Sigmoid colon (tissue), 7 donors: ENCODE measurements around the gene ATG5. TPM values are rescaled to one million over a fixed set of nuclear protein-coding genes. Genes with fewer than 3 reads are reported as not detected.

Experiments
- DNase-seq: peaks from one replicate; pipeline ENCODE4 v3.0.0-alpha.2; 2019
- H3K27ac ChIP-seq, 4 donors: fragments of 200-600 bp; sonication (generic); one replicate each; pipeline ENCODE4 v1.5.1; 2016 to 2019; ENCODE audit warnings: mild to moderate bottlenecking in 1 of 4
- H3K27me3 ChIP-seq, 3 donors: fragments of 200-600 bp; sonication (generic); one replicate each; pipeline ENCODE4 v1.5.1; 2019; ENCODE audit warnings: mild to moderate bottlenecking in 1 of 3
- H3K36me3 ChIP-seq, 4 donors: fragments of 200-600 bp; sonication (generic); one replicate each; pipeline ENCODE4 v1.5.1; 2016 to 2019
- H3K4me1 ChIP-seq, 4 donors: fragments of 200-600 bp; sonication (generic); one replicate each; pipeline ENCODE4 v1.5.1; 2017 to 2019
- H3K4me3 ChIP-seq, 4 donors: fragments of 200-600 bp; sonication (generic); one replicate each; pipeline ENCODE4 v1.5.1; 2017 to 2019; ENCODE audit warnings: mild to moderate bottlenecking in 2 of 4, moderate library complexity in 1 of 4
- H3K9me3 ChIP-seq, 4 donors: fragments of 200-600 bp in 3 of 4; sonication (generic) in 3 of 4; one replicate each; pipeline versions ENCODE4 v1.5.1 to v1.6.1; 2013 to 2019
- EP300 ChIP-seq, 4 donors: sonication (generic); formaldehyde crosslinking; IDR thresholded peaks; one replicate each; pipeline ENCODE4 v1.6.1; 2017; ENCODE audit warnings: antibody characterized with exemption in 4 of 4
- POLR2A ChIP-seq, 2 donors: fragments of 450-650 bp; IDR thresholded peaks; one replicate each; pipeline ENCODE4 v1.6.1; 2016; ENCODE audit warnings: antibody characterized with exemption in 2 of 2, mild to moderate bottlenecking in 2 of 2, moderate library complexity in 2 of 2
- POLR2AphosphoS5 ChIP-seq, 4 donors: sonication (generic); formaldehyde crosslinking; IDR thresholded peaks; one replicate each; pipeline ENCODE4 v1.6.1; 2017; ENCODE audit warnings: antibody characterized with exemption in 4 of 4
- WGBS, 2 donors: extraction: QIAGEN DNeasy Blood & Tissue Kit; methylation state at CpG; one replicate each; pipeline ENCODE4 v1.1.7; 2013; 5-methylcytosine and 5-hydroxymethylcytosine counted together
- intact Hi-C: fragments of 100-400 bp; cut with DNase I; formaldehyde crosslinking; loops from one replicate; pipeline ENCODE4 v1.15.1; 2023
- polyA plus RNA-seq, 3 donors: library from polyadenylated mRNA; stranded (reverse); fragments of 200-250 nt; gene quantifications; one replicate each; pipeline ENCODE4 v1.2.3, GENCODE V29; 2013
- total RNA-seq, 4 donors: library from RNA; depleted of rRNA; stranded (reverse); fragments of >200 nt; gene quantifications; one replicate each; pipeline ENCODE4 v1.1.0, GENCODE V29; 2016
- TF ChIP-seq, protein P1 (sequence below), 4 experiments: fragments of 450-650 bp in 3 of 4; fragments of 200-600 bp in 1 of 4; IDR thresholded peaks; one replicate each; pipeline ENCODE4 v1.5.1; 2016 to 2019; ENCODE audit warnings: antibody characterized with exemption in 4 of 4, mild to moderate bottlenecking in 3 of 4, moderate library complexity in 2 of 4
- donor health status: healthy with polysubstance abuse.
- donor health status: Bipolar disorder and iron deficiency.
- donor health status: healthy.

Gene ATG5
- total and polyA plus RNA-seq, 7 donors, result 27.8 to 59.2 (median 48.6) TPM

DNA sequence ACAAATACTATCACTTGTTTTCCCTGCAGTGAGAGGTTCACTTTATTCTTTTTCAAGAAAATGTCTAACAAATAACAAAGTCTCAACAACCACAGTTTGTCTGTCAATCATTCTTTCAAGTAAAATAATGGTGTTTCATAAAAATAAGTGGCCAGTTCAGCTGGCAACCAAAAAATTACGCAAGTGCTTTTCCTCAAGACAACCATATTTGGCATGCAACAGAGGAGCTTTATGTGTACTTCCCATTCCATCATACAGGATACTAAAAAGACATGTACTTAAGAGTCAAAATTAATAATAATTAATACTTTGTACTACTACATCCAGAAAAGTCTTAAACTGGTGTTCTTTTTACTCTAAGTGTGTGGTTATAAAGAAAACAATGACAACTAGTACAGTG is 34.6 kb downstream of the ATG5 start:
- peaks cover 0 to 9% (median 0%) of the 10 kb centered on the region in 4 donors for H3K4me1 ChIP-seq
- no peak for DNase-seq
- intact Hi-C loops, result no loop called here
- H3K36me3 ChIP-seq, result peaks cover 0 to 20% (median 3%) of the 10 kb centered on the region in 4 donors
- H3K27ac ChIP-seq, result no peak overlapping the region
- no peak overlapping the region for H3K4me3 ChIP-seq
- TF ChIP-seq POLR2AphosphoS5 (IDR thresholded peaks at IDR 0.05) (no peak), POLR2A (IDR thresholded peaks at IDR 0.05) (no peak), EP300 (IDR thresholded peaks at IDR 0.05) (no peak)
- TF ChIP-seq, protein P1, sequence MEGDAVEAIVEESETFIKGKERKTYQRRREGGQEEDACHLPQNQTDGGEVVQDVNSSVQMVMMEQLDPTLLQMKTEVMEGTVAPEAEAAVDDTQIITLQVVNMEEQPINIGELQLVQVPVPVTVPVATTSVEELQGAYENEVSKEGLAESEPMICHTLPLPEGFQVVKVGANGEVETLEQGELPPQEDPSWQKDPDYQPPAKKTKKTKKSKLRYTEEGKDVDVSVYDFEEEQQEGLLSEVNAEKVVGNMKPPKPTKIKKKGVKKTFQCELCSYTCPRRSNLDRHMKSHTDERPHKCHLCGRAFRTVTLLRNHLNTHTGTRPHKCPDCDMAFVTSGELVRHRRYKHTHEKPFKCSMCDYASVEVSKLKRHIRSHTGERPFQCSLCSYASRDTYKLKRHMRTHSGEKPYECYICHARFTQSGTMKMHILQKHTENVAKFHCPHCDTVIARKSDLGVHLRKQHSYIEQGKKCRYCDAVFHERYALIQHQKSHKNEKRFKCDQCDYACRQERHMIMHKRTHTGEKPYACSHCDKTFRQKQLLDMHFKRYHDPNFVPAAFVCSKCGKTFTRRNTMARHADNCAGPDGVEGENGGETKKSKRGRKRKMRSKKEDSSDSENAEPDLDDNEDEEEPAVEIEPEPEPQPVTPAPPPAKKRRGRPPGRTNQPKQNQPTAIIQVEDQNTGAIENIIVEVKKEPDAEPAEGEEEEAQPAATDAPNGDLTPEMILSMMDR (IDR thresholded peaks at IDR 0.05), result no peak
- WGBS, 2 donors, result 95 to 100% methylated on average over 1 of the region's 1 CpG
- H3K27me3 ChIP-seq, result no peaks in the 10 kb centered on the region
- H3K9me3 ChIP-seq, result no peaks in the 10 kb centered on the region

DNA sequence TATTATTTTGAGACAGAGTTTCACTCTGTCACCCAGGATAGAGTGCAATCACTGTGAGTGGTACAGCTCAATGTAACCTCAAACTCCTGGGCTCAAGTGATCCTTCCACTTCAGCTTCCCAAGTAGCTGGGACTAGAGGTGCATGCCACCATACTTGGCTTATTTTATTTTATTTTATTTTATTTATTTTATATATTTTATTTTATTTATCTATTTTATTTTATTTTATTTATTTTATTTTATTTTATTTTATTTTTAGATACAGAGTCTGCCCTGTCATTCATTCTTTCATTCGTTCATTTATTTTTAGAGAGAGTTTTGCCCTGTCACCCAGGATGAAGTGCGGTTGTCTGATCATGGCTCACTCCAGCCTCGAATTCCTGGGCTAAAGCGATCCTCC is 35.5 kb downstream of the ATG5 start:
- H3K4me1 ChIP-seq, result peaks cover 0 to 18% (median 0%) of the 10 kb centered on the region in 4 donors
- no peak for TF ChIP-seq POLR2AphosphoS5 (IDR thresholded peaks at IDR 0.05)
- no peak for TF ChIP-seq EP300 (IDR thresholded peaks at IDR 0.05)
- TF ChIP-seq, protein P1 (IDR thresholded peaks at IDR 0.05), result no peak
- TF ChIP-seq POLR2A (IDR thresholded peaks at IDR 0.05), result no peak
- peaks cover 0 to 20% (median 3%) of the 10 kb centered on the region in 4 donors for H3K36me3 ChIP-seq
- H3K9me3 ChIP-seq, result no peaks in the 10 kb centered on the region
- 98% methylated on average over 4 of the region's 4 CpGs for WGBS, 2 donors
- no peak for DNase-seq
- no peak overlapping the region for H3K27ac ChIP-seq
- intact Hi-C loops, result no loop called here
- H3K4me3 ChIP-seq, result no peak overlapping the region
- H3K27me3 ChIP-seq, result no peaks in the 10 kb centered on the region

DNA sequence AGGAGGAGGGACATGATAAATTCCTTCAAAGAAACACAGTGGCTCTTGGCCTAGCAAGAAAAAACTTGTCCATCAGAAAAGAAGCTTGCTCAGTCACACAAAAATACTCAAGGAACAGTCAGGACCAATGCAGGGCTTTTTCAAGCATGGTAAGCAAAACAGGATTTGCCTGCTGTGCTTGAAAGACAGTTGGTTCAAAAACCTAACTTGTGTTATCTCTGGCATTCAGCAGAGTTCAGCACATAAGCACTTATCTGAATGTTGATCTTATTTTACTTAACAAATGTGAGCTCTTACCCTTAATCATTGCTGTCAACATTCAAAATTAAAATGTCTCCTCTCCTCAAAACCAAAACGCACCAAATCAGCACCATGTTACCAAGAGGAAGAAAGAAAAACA is 38.3 kb downstream of the ATG5 start:
- Histone ChIP-seq H3K27me3 (no peaks in the 10 kb centered on the region), H3K4me3 (no peak overlapping the region), H3K27ac (no peak overlapping the region), H3K36me3 (peaks cover 0 to 14% (median 3%) of the 10 kb centered on the region in 4 donors), H3K9me3 (no peaks in the 10 kb centered on the region), H3K4me1 (peaks cover 0 to 18% (median 0%) of the 10 kb centered on the region in 4 donors)
- no peak for TF ChIP-seq POLR2A (IDR thresholded peaks at IDR 0.05)
- TF ChIP-seq, protein P1 (IDR thresholded peaks at IDR 0.05), result no peak
- no peak for TF ChIP-seq POLR2AphosphoS5 (IDR thresholded peaks at IDR 0.05)
- no peak for TF ChIP-seq EP300 (IDR thresholded peaks at IDR 0.05)
- intact Hi-C loops, result no loop called here
- 89 to 90% methylated on average over 1 of the region's 1 CpG for WGBS, 2 donors
- no peak for DNase-seq

DNA sequence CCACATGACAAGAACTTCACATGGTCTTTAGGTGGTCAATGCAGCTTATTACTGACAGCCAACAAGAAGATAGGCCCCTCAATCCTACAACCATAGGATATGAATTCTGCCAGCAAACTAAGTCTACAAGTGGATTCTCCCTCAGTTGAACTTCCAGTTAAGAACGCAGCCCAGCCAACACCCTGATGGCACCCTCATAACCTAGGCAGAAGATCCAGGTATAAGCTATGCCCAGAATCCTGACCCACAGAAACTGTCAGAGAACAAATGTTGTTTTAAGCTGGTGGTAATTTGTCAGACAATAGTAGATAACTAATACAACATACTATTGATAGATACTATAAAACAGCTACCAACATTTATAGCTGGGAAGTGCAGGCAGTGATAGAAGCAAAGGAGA is 38.8 kb downstream of the ATG5 start:
- no peak overlapping the region for H3K4me3 ChIP-seq
- no peaks in the 10 kb centered on the region for H3K27me3 ChIP-seq
- no peak overlapping the region for H3K27ac ChIP-seq
- WGBS, 2 donors, result 99 to 100% methylated on average over 1 of the region's 1 CpG
- TF ChIP-seq, protein P1 (IDR thresholded peaks at IDR 0.05), result no peak
- TF ChIP-seq POLR2AphosphoS5 (IDR thresholded peaks at IDR 0.05), result no peak
- no peak for TF ChIP-seq POLR2A (IDR thresholded peaks at IDR 0.05)
- TF ChIP-seq EP300 (IDR thresholded peaks at IDR 0.05), result no peak
- no peak for DNase-seq
- intact Hi-C loops, result no loop called here
- peaks cover 0 to 18% (median 0%) of the 10 kb centered on the region in 4 donors for H3K4me1 ChIP-seq
- H3K9me3 ChIP-seq, result no peaks in the 10 kb centered on the region
- peaks cover 0 to 9% (median 2%) of the 10 kb centered on the region in 4 donors for H3K36me3 ChIP-seq

DNA sequence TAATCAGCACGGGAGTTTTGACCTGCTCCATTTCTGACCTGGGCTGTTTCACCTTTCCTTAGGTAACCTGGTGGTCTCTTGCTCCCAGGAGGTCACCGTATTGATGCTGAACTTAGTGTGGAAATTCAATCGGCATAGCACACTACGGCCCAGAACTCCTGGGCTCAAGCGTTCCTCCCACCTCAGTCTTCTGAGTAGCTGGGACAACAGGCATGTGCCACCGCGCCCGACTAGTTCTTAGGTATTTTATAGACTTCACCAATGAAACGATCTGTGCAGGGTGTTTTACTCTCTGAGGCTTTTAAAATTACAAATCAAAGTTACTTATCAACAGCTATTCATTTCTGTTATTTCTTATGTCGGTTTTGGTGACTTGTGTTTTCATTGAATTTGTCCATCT is 42.1 kb downstream of the ATG5 start:
- Histone ChIP-seq H3K4me3 (no peak overlapping the region), H3K9me3 (no peaks in the 10 kb centered on the region), H3K27me3 (no peaks in the 10 kb centered on the region), H3K4me1 (peaks cover 0 to 28% (median 2%) of the 10 kb centered on the region in 4 donors), H3K36me3 (peaks cover 0 to 11% (median 0%) of the 10 kb centered on the region in 4 donors), H3K27ac (no peak overlapping the region)
- TF ChIP-seq POLR2A (IDR thresholded peaks at IDR 0.05), result no peak
- TF ChIP-seq, protein P1 (IDR thresholded peaks at IDR 0.05), result no peak
- TF ChIP-seq POLR2AphosphoS5 (IDR thresholded peaks at IDR 0.05), result no peak
- TF ChIP-seq EP300 (IDR thresholded peaks at IDR 0.05), result no peak
- intact Hi-C loops, result no loop called here
- 91 to 96% methylated on average over 10 of the region's 10 CpGs for WGBS, 2 donors
- DNase-seq, result no peak
